PC-3 (cell line): ENCODE data around the gene JPT2.

Source experiments
- EZH2 ChIP-seq: fragments of 300-600 bp; sonication (generic); IDR thresholded peaks from one replicate; pipeline ENCODE4 v1.6.1; 2017; ENCODE audit warnings: antibody characterized with exemption, mild to moderate bottlenecking, low read length; ENCODE audit not compliant: unreplicated experiment
- TF ChIP-seq, protein P1 (sequence below): fragments of 300-600 bp; sonication (generic); conservative IDR thresholded peaks from 2 replicates; pipeline ENCODE4 v1.5.1; 2017; ENCODE audit warnings: antibody characterized with exemption, low read depth, mild to moderate bottlenecking, low read length

DNA sequence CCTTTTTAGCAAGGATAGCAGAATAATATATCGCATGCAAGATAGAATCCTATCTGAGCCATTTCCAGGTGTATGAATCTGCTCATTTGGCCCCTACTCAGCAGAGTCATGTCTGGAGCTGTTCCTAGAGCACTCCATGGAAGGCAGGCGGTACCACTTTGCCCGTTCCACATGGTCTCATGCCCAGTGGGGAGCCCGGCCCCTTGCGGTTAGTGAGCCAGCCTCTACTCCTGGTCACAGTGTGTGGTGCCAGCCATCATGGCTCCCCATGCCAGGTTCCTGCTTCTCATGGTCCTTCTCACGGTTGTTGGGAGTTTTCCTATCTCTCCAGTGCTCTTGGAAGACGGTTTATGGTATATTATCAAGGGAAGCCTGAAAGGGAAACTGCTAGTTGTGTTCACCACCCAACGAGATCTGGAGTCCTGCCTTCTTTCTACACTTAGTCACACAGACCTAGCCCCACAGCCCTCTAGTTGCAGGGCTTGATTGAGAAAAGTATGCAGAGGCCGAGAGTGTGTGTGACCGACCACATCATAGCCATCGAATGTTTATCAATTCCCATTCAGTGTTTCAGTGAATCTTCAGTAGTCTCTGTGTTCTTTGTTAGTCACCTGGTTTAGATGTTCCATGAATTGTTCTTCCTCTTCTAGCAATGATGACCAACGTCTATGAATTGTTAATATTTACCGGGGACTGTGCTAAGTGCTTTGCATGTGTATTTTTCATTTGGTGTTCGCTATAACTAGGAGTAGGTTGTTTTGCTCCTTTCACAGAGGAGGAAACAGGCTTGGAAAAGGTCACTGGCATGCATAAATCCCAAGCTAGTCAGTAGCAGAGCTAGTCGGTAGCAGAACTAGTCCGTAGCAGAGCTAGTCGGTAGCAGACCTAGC lies 9.6 kb downstream of the JPT2 start:
- TF ChIP-seq, protein P1, sequence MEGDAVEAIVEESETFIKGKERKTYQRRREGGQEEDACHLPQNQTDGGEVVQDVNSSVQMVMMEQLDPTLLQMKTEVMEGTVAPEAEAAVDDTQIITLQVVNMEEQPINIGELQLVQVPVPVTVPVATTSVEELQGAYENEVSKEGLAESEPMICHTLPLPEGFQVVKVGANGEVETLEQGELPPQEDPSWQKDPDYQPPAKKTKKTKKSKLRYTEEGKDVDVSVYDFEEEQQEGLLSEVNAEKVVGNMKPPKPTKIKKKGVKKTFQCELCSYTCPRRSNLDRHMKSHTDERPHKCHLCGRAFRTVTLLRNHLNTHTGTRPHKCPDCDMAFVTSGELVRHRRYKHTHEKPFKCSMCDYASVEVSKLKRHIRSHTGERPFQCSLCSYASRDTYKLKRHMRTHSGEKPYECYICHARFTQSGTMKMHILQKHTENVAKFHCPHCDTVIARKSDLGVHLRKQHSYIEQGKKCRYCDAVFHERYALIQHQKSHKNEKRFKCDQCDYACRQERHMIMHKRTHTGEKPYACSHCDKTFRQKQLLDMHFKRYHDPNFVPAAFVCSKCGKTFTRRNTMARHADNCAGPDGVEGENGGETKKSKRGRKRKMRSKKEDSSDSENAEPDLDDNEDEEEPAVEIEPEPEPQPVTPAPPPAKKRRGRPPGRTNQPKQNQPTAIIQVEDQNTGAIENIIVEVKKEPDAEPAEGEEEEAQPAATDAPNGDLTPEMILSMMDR: no peak
- no peak for TF ChIP-seq EZH2
